HK-2 (cell line): ENCODE measurements around the gene ABL2.
"Not testable (repeated sequence)": the region's sequence is repeated elsewhere in the genome, so short reads cannot be mapped to it uniquely, and the experiment has no call there.

ENCODE experiments used
- DNase-seq: peaks from one replicate; pipeline ENCODE4 v3.0.0-alpha.2; 2018; ENCODE audit not compliant: unreplicated experiment

Gene ABL2

GRCh38 chr1:179213317-179213716 is 16.2 kb downstream of the ABL2 start:
- DNase-seq, result not testable (repeated sequence)

GRCh38 chr1:179208681-179209477 is 20.6 kb downstream of the ABL2 start:
- no peak for DNase-seq

GRCh38 chr1:179206812-179207211 is 22.7 kb downstream of the ABL2 start:
- no peak for DNase-seq

- no peak for DNase-seq
Measured at GRCh38 chr1:179205284-179205683, 24.2 kb downstream of the ABL2 start.

GRCh38 chr1:179202161-179202560 is 27.3 kb downstream of the ABL2 start:
- DNase-seq, result no peak

GRCh38 chr1:179200586-179200985 is 28.9 kb downstream of the ABL2 start:
- DNase-seq, result no peak

GRCh38 chr1:179197690-179198297 is 31.7 kb downstream of the ABL2 start:
- no peak for DNase-seq

- not testable (repeated sequence) for DNase-seq
Measured at GRCh38 chr1:179195857-179196256, 33.6 kb downstream of the ABL2 start.

- no peak for DNase-seq
Measured at GRCh38 chr1:179195376-179195775, 34.1 kb downstream of the ABL2 start.

GRCh38 chr1:179194068-179194537 is 35.4 kb downstream of the ABL2 start:
- no peak for DNase-seq

- no peak for DNase-seq
Measured at GRCh38 chr1:179190861-179191260, 38.6 kb downstream of the ABL2 start.

- DNase-seq, result no peak
Measured at GRCh38 chr1:179187735-179188471, 41.6 kb downstream of the ABL2 start.

GRCh38 chr1:179187043-179187442 is 42.4 kb downstream of the ABL2 start:
- DNase-seq, result no peak

GRCh38 chr1:179184403-179184802 is 45.1 kb downstream of the ABL2 start:
- DNase-seq, result no peak

- DNase-seq, result no peak
Measured at GRCh38 chr1:179183857-179184256, 45.6 kb downstream of the ABL2 start.

GRCh38 chr1:179178950-179179349 is 50.5 kb downstream of the ABL2 start:
- no peak for DNase-seq

GRCh38 chr1:179178183-179178582 is 51.3 kb downstream of the ABL2 start:
- no peak for DNase-seq

- no peak for DNase-seq
Measured at GRCh38 chr1:179177615-179178014, 51.9 kb downstream of the ABL2 start.

GRCh38 chr1:179177182-179177581 is 52.3 kb downstream of the ABL2 start:
- DNase-seq, result no peak

- DNase-seq, result no peak
Measured at GRCh38 chr1:179175011-179175841, 54.3 kb downstream of the ABL2 start.

GRCh38 chr1:179170468-179170770 is 59.1 kb downstream of the ABL2 start:
- DNase-seq, result not testable (repeated sequence)
